ENCODE results near the gene POLD4. TPM values are rescaled to one million over a fixed set of nuclear protein-coding genes. Genes with fewer than 3 reads are reported as not detected.

The POLD4 gene
- total RNA-seq, 1 donor from 2014 or later, result 80.0 TPM

GRCh38 chr11:67372993-67373647, 19.8 kb upstream of the POLD4 start, which contains the start of gene CLCF1:
Gene CLCF1 (minus strand): TSS chr11:67373598. CDS start chr11:67373539, 59 bp downstream.
- H3K4me1 ChIP-seq, result peaks cover 69% of the 10 kb centered on the region
- intact Hi-C loops (cut with DNase I), result loop anchor here (1.0 kb wide), 1 partner anchor 19 kb away; no protein-coding TSS in a partner anchor
- no peak for DNase-seq (ENCODE audit: extremely low spot score in 2 of 2)
- H3K4me3 ChIP-seq, result peak within 1 kb of the TSS; percentile 63 to 81
- TF ChIP-seq POLR2A (IDR thresholded peaks at IDR 0.05) (peak in 1 of 2 donors; percentile 4), POLR2AphosphoS5 (IDR thresholded peaks at IDR 0.05; ENCODE audit: insufficient read depth in 1 of 2, low read depth in 1 of 2) (no peak)
- H3K27me3 ChIP-seq, result no peaks in the 10 kb centered on the region
- peak within 1 kb of the TSS; percentile 98 for H3K27ac ChIP-seq
- H3K36me3 ChIP-seq, result no peaks in the 10 kb centered on the region
- H3K9me3 ChIP-seq, result no peaks in the 10 kb centered on the region

- intact Hi-C loops (cut with DNase I), result no loop called here
- no peaks in the 10 kb centered on the region for H3K36me3 ChIP-seq
- DNase-seq (ENCODE audit: extremely low spot score in 2 of 2), result no peak
- H3K27ac ChIP-seq, result peak overlapping the region; percentile 98
- no peaks in the 10 kb centered on the region for H3K9me3 ChIP-seq
- TF ChIP-seq POLR2AphosphoS5 (IDR thresholded peaks at IDR 0.05; ENCODE audit: insufficient read depth in 1 of 2, low read depth in 1 of 2) (peak in 1 of 2 donors; percentile 13), POLR2A (IDR thresholded peaks at IDR 0.05) (no peak)
- H3K4me3 ChIP-seq, result peak overlapping the region; percentile 63 to 81
- H3K27me3 ChIP-seq, result no peaks in the 10 kb centered on the region
- H3K4me1 ChIP-seq, result peaks cover 76% of the 10 kb centered on the region
Measured at GRCh38 chr11:67372321-67372992, 19.1 kb upstream of the POLD4 start.

GRCh38 chr11:67371911-67372320, 18.6 kb upstream of the POLD4 start:
- DNase-seq (ENCODE audit: extremely low spot score in 2 of 2), result no peak
- peak overlapping the region; percentile 63 to 81 for H3K4me3 ChIP-seq

GRCh38 chr11:67371189-67371910, 18.0 kb upstream of the POLD4 start:
- no peak for DNase-seq (ENCODE audit: extremely low spot score in 2 of 2)
- Histone ChIP-seq H3K36me3 (no peaks in the 10 kb centered on the region), H3K4me1 (peaks cover 87% of the 10 kb centered on the region), H3K4me3 (peak overlapping the region; percentile 63 to 81), H3K27ac (peak overlapping the region; percentile 98), H3K27me3 (no peaks in the 10 kb centered on the region), H3K9me3 (no peaks in the 10 kb centered on the region)
- intact Hi-C loops (cut with DNase I), result no loop called here
- TF ChIP-seq POLR2AphosphoS5 (IDR thresholded peaks at IDR 0.05; ENCODE audit: insufficient read depth in 1 of 2, low read depth in 1 of 2) (peak in 1 of 2 donors; percentile 39), POLR2A (IDR thresholded peaks at IDR 0.05) (no peak), CTCF (IDR thresholded peaks at IDR 0.05) (peak in 1 of 3 experiments; percentile 47)

More at GRCh38 chr11:67371911-67372320, 18.6 kb upstream of the POLD4 start:
- intact Hi-C loops (cut with DNase I), result no loop called here
- Histone ChIP-seq H3K36me3 (no peaks in the 10 kb centered on the region), H3K27me3 (no peaks in the 10 kb centered on the region), H3K4me1 (peaks cover 81% of the 10 kb centered on the region), H3K27ac (peak overlapping the region; percentile 98), H3K9me3 (no peaks in the 10 kb centered on the region)
- no peak for TF ChIP-seq CTCF (IDR thresholded peaks at IDR 0.05)
- no peak for TF ChIP-seq POLR2AphosphoS5 (IDR thresholded peaks at IDR 0.05; ENCODE audit: insufficient read depth in 1 of 2, low read depth in 1 of 2)
- TF ChIP-seq POLR2A (IDR thresholded peaks at IDR 0.05), result no peak

- TF ChIP-seq POLR2AphosphoS5 (IDR thresholded peaks at IDR 0.05; ENCODE audit: insufficient read depth in 1 of 2, low read depth in 1 of 2), result no peak
- no peak for TF ChIP-seq CTCF (IDR thresholded peaks at IDR 0.05)
- TF ChIP-seq POLR2A (IDR thresholded peaks at IDR 0.05), result no peak
- intact Hi-C loops (cut with DNase I), result no loop called here
- Histone ChIP-seq H3K27me3 (no peaks in the 10 kb centered on the region), H3K4me1 (peaks cover 90% of the 10 kb centered on the region), H3K4me3 (peak overlapping the region in 1 of 2 donors; percentile 4), H3K27ac (peak overlapping the region; percentile 98), H3K36me3 (no peaks in the 10 kb centered on the region), H3K9me3 (no peaks in the 10 kb centered on the region)
- DNase-seq (ENCODE audit: extremely low spot score in 2 of 2), result no peak
Measured at GRCh38 chr11:67370351-67371076, 17.2 kb upstream of the POLD4 start.
